HG02885 (cell line): ENCODE results near the gene NOP14.
"Not testable (repeated sequence)": the region's sequence is repeated elsewhere in the genome, so short reads cannot be mapped to it uniquely, and the experiment has no call there.

Experiments
- ATAC-seq: cut with Tn5 transposase; IDR thresholded peaks from one replicate; pipeline ENCODE4 v1.9.1; 2021; ENCODE audit warnings: mild to moderate bottlenecking; ENCODE audit not compliant: unreplicated experiment, poor library complexity

Gene NOP14

DNA sequence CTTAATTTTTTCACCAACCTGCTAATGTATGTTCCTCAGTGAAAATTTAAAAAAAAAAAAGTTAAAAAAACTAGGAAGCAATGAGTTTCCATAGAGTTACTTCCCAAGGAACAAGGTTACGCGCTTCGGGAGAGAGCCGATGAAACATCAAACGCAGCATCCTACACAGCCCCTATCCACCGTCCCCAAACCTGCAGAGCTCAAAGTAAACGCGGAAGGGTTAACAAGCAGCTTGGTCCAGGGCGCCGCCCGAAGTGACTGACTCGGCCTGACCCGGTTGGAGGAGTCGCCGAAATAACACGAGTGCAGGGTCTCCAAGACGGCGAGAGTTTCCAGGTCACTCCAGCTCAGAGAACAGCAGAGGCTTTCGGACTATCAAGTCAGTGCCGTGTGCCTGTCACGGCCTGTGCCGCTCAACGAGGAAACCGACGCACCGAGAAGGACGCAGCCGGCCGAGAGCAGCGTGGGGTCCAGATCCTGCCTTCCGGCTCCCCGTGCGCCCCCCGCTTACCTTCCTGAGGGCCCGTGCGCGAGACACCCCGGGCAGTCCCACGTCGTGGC lies 512 bp downstream of the NOP14 start:
- peak; percentile 23 for ATAC-seq

DNA sequence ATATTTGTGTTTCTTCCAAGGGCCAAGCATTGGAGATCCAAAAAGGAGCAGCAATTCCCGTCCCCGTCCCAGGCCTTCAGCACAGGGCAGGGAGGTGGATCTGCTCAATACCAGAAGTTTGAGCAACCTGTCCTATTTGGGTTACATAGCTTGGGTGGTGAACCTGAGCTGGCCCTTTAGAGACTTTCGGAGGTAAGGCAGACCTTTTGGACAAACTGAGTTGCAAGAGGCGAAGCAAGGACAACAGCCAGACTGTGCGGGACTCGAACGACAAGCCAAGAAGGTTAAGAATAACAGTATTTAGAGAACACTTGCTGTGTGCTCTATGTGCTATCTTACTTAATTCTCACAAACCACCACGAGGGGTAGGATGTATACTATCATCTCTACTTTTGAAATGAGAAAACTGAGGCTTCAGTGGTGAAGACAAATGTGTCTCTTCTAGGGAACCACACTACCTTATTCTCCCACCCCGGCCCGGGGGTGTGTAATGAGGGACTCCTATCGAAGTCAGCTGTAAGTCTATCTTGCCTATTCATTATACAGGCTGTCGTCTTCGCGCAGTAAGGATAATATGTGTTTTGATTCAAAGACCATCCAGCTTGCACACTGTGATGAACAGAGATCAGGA lies 1.3 kb downstream of the NOP14 start:
- ATAC-seq: peak; percentile 24

DNA sequence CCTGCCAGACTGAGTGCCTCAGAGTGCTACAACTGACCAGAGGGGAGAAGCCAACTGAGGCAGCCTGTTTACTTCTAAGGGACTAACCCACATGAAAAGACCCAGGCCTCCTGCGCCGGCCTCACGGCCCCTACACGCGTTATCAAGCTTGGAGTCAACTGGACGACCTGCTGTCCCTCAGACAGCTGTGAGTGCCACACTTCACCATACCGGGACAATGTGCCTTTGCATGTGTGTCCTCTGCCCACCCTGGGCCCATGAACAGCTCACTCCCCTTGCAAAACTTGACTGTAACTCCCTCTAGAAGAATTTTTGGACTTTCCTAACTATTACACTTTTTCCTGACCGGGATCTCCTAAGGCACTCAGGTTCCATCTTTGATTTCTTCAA lies 1.8 kb downstream of the NOP14 start:
- no peak for ATAC-seq

GRCh38 chr4:2960450-2960849 lies 2.8 kb downstream of the NOP14 start:
- not testable (repeated sequence) for ATAC-seq

- no peak for ATAC-seq
Measured at GRCh38 chr4:2958446-2958845, 4.8 kb downstream of the NOP14 start.

DNA sequence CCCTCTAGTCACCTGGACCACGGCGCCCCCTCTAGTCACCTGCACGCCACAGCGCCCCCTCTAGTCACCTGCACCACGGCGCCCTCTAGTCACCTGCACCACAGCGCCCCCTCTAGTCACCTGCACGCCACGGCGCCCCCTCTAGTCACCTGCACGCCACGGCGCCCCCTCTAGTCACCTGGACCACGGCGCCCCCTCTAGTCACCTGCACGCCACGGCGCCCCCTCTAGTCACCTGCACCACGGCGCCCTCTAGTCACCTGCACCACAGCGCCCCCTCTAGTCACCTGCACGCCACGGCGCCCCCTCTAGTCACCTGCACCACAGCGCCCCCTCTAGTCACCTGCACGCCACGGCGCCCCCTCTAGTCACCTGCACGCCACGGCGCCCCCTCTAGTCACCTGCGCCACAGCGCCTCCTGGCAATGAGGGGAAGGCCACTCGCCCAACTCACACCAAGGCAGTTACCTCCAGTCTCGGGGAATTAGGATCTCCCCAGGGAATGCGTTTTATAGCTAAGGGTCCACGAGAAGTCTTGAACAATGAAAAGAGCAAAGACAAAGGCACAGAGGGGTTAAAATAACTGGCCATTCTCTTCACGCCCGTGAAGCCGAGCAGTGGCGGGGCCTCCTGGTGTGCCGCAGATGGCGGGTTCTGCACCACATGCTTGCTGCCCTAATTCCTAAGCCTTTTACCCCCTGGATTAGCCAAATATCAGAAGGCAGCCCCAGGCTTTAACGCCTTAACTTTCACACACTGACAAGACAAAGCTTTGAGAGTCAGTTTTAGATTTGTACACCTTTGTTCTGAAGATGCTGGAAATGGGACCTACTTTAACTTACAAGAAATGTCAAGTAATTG lies 7.8 kb downstream of the NOP14 start:
- ATAC-seq: not testable (repeated sequence)

- ATAC-seq: peak; percentile 60
Measured at GRCh38 chr4:2954358-2955185, 8.6 kb downstream of the NOP14 start.

GRCh38 chr4:2953496-2953895 lies 9.7 kb downstream of the NOP14 start:
- no peak for ATAC-seq

- no peak for ATAC-seq
Measured at GRCh38 chr4:2950221-2950989, 12.8 kb downstream of the NOP14 start.

- ATAC-seq: no peak
Measured at GRCh38 chr4:2949782-2950125, 13.5 kb downstream of the NOP14 start.

- ATAC-seq: no peak
Measured at GRCh38 chr4:2948895-2949781, 14.1 kb downstream of the NOP14 start.

- no peak for ATAC-seq
Measured at GRCh38 chr4:2947926-2948325, 15.3 kb downstream of the NOP14 start.

GRCh38 chr4:2946812-2947600 lies 16.2 kb downstream of the NOP14 start:
- ATAC-seq: no peak

GRCh38 chr4:2945619-2946604 lies 17.3 kb downstream of the NOP14 start:
- not testable (repeated sequence) for ATAC-seq

DNA sequence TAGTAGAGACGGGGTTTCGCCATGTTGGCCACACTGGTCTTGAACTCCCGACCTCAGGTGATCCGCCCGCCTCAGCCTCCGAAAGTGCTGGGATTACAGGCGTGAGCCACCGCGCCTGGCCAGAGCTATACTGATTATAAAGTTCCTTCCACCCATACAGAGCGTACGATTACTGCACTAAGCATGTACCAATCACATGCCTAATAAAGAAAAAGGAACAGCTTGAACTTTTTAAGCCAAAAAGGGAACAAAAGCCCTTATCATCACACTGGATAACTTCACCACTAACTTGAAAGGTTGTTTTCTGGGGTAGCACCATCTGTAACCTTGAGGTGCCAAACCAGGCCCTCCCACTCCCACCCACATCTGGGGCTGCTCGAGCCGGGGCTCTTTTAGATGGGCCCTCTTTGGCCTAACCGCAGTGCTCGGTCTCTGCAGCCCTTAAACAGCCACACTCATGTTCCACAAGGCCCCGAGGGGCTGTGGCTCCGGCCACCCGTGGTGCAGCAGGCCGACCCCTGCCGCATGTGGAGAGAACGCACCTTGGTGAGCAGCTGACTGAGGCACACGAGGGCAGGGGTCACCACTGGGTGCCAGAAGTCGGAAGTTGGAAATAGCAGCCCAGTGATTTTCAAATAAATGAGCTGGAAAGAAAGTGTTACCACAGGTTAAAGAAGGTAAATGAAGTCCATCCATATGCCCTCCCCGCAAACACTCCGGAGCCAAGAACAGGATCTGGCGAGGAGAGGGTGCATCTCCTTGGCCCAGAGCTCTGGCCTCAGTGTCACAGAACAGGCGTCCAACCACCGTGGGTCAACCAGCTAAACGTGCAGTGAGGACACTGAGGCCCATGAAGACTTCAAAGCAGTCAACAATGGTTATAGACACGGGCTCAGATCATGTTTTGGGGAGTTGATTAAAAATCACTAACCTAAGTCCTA lies 18.4 kb downstream of the NOP14 start:
- no peak for ATAC-seq

- no peak for ATAC-seq
Measured at GRCh38 chr4:2944091-2944482, 19.1 kb downstream of the NOP14 start.
